ENCODE measurements around the gene PUS7L. TPM values are rescaled to one million over a fixed set of nuclear protein-coding genes. Genes with fewer than 3 reads are reported as not detected.

PUS7L gene
- total and polyA plus RNA-seq, 8 donors = 10.1 to 20.3 (median 14.0) TPM

DNA sequence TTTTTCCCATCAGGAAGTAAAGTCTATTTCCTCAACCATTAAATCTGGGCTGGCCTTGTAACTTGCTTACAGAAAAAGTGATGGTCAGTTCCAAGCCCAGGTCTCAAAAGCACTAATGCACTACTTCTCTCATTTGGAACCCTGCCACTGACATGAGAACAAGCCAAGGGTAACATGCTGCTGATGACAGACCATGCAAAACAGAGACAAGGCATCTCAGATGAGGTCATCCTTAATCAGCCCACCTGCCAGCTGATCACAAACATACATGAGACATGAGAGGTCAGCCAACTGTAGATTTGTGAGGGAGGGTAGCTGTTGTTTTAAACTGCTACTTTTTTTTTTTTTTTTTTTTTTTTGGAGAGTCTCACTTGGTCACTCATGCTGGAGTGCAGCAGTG, 31.4 kb upstream of the PUS7L start:
- no peaks in the 10 kb centered on the region for H3K27me3 ChIP-seq
- H3K4me3 ChIP-seq = no peak overlapping the region
- H3K27ac ChIP-seq = no peak overlapping the region
- TF ChIP-seq CTCF (IDR thresholded peaks at IDR 0.05) = no peak
- H3K4me1 ChIP-seq = no peaks in the 10 kb centered on the region
- H3K36me3 ChIP-seq = peaks cover 0 to 52% of the 10 kb centered on the region in 2 donors
- no peaks in the 10 kb centered on the region for H3K9me3 ChIP-seq
- intact Hi-C loops (cut with DNase I) = no loop called here
- ATAC-seq (no peak), DNase-seq (peak in 1 of 4 donors; percentile 19)

DNA sequence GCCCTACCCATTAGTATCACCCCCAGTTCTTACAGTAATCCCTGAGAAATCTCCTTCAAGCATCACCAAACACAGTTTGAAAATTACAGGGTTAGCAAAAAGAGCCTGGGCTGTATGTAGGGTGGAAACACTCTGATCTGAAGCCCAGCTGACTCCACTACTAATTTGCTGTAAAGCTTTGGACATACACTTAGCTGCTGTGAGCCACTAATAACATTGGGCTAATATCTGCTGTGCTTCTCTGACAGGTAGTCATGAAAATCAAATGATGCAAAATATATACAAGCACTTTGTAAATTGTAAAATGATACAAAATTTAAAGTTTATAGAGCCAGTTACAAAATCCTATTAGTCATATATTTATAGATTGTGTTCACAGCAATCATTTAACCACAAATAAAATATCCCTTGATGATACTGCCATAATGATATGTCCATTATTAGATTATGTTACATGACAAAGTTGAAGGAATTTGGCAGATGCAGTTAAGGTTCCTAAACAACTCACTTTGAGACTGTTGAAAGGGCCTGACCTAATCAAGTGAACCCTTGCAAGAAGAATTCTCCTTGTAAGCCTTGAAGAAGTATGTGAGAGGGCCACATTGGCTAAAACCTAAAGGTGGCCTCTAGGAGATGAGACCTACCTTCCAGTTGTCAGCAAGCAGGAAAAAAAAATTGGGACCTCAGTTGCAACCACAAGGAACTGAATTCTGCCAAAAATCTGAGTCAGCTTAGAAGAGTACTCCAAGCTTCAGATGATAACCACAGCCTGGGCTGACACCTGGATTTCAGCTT, 28.5 kb upstream of the PUS7L start:
- DNase-seq (no peak), ATAC-seq (no peak)
- no peaks in the 10 kb centered on the region for H3K9me3 ChIP-seq
- intact Hi-C loops (cut with DNase I) = no loop called here
- no peak overlapping the region for H3K27ac ChIP-seq
- no peaks in the 10 kb centered on the region for H3K4me1 ChIP-seq
- no peak for TF ChIP-seq CTCF (IDR thresholded peaks at IDR 0.05)
- H3K36me3 ChIP-seq = peaks cover 0 to 69% of the 10 kb centered on the region in 2 donors
- no peaks in the 10 kb centered on the region for H3K27me3 ChIP-seq
- no peak overlapping the region for H3K4me3 ChIP-seq

DNA sequence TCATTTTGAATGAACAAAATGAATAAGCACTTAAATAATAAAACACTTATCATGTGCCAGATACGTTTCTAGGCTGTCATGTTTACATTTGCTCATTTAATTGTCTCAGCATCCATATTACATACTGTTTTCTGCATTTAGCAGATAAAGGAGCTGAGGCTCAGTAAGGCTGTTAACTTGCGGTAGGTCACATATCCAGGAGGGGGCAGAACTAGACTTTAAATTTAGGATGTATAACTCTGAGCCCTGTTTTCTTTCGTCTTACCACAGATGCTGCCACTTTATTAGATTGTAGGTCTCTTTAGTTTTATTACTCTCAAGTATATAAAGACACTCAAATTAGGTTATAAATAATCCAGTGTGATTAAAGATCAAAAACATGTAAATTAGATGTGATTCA, 17.9 kb upstream of the PUS7L start:
- DNase-seq = peak in 1 of 4 donors; percentile 41
- Histone ChIP-seq H3K4me3 (no peak overlapping the region), H3K27me3 (no peaks in the 10 kb centered on the region), H3K27ac (no peak overlapping the region), H3K36me3 (peaks cover 0 to 98% of the 10 kb centered on the region in 2 donors), H3K4me1 (no peaks in the 10 kb centered on the region), H3K9me3 (no peaks in the 10 kb centered on the region)
- TF ChIP-seq CTCF (IDR thresholded peaks at IDR 0.05) = no peak
- intact Hi-C loops (cut with DNase I) = no loop called here
- peak; percentile 64 for ATAC-seq

DNA sequence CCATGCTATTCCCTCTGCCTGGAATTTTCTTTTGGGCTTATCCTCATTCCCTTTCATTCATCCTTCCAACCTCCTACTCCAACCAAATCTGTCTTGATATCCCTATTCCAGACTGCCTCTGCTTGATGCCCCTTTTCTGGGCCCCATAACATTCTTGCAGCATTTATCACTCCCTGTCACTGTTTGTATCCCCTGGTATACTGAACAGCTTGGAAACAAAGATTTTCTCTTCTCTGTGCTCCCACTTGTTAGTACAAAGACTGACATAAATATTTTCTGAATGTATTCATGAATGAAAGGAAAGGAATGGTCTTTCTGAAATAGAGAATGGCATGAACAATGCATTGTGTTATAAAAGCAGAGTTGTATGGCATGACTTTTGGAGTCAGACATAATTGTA, 7.7 kb upstream of the PUS7L start:
- H3K27ac ChIP-seq = no peak overlapping the region
- no peak for ATAC-seq
- peaks cover 0 to 32% of the 10 kb centered on the region in 2 donors for H3K36me3 ChIP-seq
- intact Hi-C loops (cut with DNase I) = no loop called here
- no peak for TF ChIP-seq CTCF (IDR thresholded peaks at IDR 0.05)
- no peak for DNase-seq
- no peaks in the 10 kb centered on the region for H3K9me3 ChIP-seq
- no peaks in the 10 kb centered on the region for H3K27me3 ChIP-seq
- H3K4me3 ChIP-seq = no peak overlapping the region
- H3K4me1 ChIP-seq = peaks cover 8 to 21% of the 10 kb centered on the region in 2 donors

DNA sequence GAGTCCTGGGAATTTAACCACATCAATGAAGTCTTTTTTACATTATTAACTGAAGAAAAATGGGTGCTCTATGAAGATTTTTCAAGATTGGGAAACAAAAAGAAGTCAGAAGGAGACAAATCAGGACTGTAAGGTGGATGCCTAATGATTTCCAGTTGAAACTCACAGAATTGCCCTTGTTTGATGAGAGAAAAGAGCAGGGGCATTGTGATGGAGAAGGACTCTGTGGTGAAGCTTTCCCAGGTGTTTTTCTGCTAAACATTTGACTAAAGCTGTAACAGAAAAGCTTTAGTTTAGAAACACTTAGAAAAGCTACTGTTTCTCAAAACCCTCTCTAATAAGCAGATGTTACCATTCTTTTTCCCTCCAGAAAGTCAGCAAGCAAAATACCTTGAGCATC, 5.9 kb upstream of the PUS7L start:
- intact Hi-C loops (cut with DNase I) = no loop called here

More for the DNA sequence above, 5.9 kb upstream of the PUS7L start:
- peaks cover 23 to 38% of the 10 kb centered on the region in 2 donors for H3K4me1 ChIP-seq
- DNase-seq (no peak), ATAC-seq (no peak)
- H3K4me3 ChIP-seq = no peak overlapping the region
- H3K27ac ChIP-seq = no peak overlapping the region
- H3K27me3 ChIP-seq = no peaks in the 10 kb centered on the region
- H3K9me3 ChIP-seq = no peaks in the 10 kb centered on the region
- H3K36me3 ChIP-seq = peaks cover 0 to 15% of the 10 kb centered on the region in 2 donors
- TF ChIP-seq CTCF (IDR thresholded peaks at IDR 0.05) = no peak

Data from left lung (tissue), 10 donors.